Hepatocyte (in vitro differentiated cells): Measurements from ENCODE around the gene PAK5. TPM values are rescaled to one million over a fixed set of nuclear protein-coding genes. Genes with fewer than 3 reads are reported as not detected.

Experiments used
- DNase-seq: peaks from one replicate; pipeline ENCODE4 v3.0.0-alpha.2; 2016; ENCODE audit warnings: low spot score
- H2AFZ ChIP-seq: fragments of 200-600 bp; sonication (generic); 2 replicates; pipeline ENCODE4 v1.6.0; 2016; ENCODE audit warnings: antibody characterized with exemption, mild to moderate bottlenecking
- H3K27ac ChIP-seq: fragments of 200-600 bp; sonication (generic); 2 replicates; pipeline ENCODE4 v1.5.1; 2016; ENCODE audit warnings: mild to moderate bottlenecking
- H3K27me3 ChIP-seq: fragments of 200-600 bp; sonication (generic); 2 replicates; pipeline ENCODE4 v1.6.1; 2016
- H3K36me3 ChIP-seq: fragments of 200-600 bp; sonication (generic); replicated peaks from 2 replicates; pipeline ENCODE4 v1.5.1; 2016; ENCODE audit warnings: low read depth; ENCODE audit not compliant: insufficient read depth
- H3K4me1 ChIP-seq: fragments of 200-600 bp; sonication (generic); 2 replicates; pipeline ENCODE4 v1.5.1; 2016; ENCODE audit warnings: mild to moderate bottlenecking, moderate library complexity; ENCODE audit not compliant: insufficient read depth
- H3K4me2 ChIP-seq: fragments of 200-600 bp; sonication (generic); 2 replicates; pipeline ENCODE4 v1.6.0; 2016
- H3K4me3 ChIP-seq: fragments of 200-600 bp; sonication (generic); 2 replicates; pipeline ENCODE4 v1.5.1; 2016; ENCODE audit warnings: mild to moderate bottlenecking
- H3K79me2 ChIP-seq: fragments of 200-600 bp; sonication (generic); 2 replicates; pipeline ENCODE4 v1.6.0; 2017; ENCODE audit warnings: mild to moderate bottlenecking
- H3K9me2 ChIP-seq: fragments of 200-600 bp; sonication (generic); replicated peaks from 2 replicates; pipeline ENCODE4 v1.6.0; 2017; ENCODE audit warnings: mild to moderate bottlenecking; ENCODE audit not compliant: insufficient read depth
- H3K9me3 ChIP-seq: fragments of 200-600 bp; sonication (generic); 2 replicates; pipeline ENCODE4 v1.5.1; 2016; ENCODE audit warnings: low read depth, mild to moderate bottlenecking
- H4K20me1 ChIP-seq: fragments of 200-600 bp; sonication (generic); 2 replicates; pipeline ENCODE4 v1.6.0; 2016; ENCODE audit warnings: mild to moderate bottlenecking; ENCODE audit not compliant: insufficient read depth, poor library complexity, severe bottlenecking
- EZH2 ChIP-seq: fragments of 200-600 bp; sonication (generic); IDR thresholded peaks from 2 replicates; pipeline ENCODE4 v1.6.1; 2016; ENCODE audit warnings: antibody characterized with exemption, mild to moderate bottlenecking, borderline replicate concordance
- EZH2phosphoT487 ChIP-seq: fragments of 200-600 bp; sonication (generic); IDR thresholded peaks from one replicate; pipeline ENCODE4 v1.6.1; 2018; ENCODE audit warnings: antibody characterized with exemption, mild to moderate bottlenecking, low read depth, moderate library complexity; ENCODE audit not compliant: unreplicated experiment, severe bottlenecking
- WGBS: methylation state at CpG from one replicate; pipeline ENCODE4 v1.1.6; 2016; ENCODE audit warnings: low lambda C conversion rate; ENCODE audit errors: missing lambda C conversion rate; 5-methylcytosine and 5-hydroxymethylcytosine counted together
- polyA plus RNA-seq: library from polyadenylated mRNA; unstranded; fragments of >200 nt; fragmentation: Nextera tagmentation; extraction: Ambion mirVana; gene quantifications from 2 replicates; pipeline ENCODE4 v1.2.1, GENCODE V29; 2016
- total RNA-seq: library from RNA; depleted of rRNA; stranded (reverse); fragments of >200 nt; gene quantifications from 2 replicates; pipeline ENCODE4 v1.2.3, GENCODE V29; 2014
- TF ChIP-seq, protein P1 (sequence below): fragments of 200-600 bp; sonication (generic); IDR thresholded peaks from 2 replicates; pipeline ENCODE4 v1.5.1; 2016; ENCODE audit warnings: antibody characterized with exemption, mild to moderate bottlenecking; ENCODE audit not compliant: poor library complexity

The PAK5 gene
- total and polyA plus RNA-seq, 2 experiments from 2014 or later, result 0.56 to 0.97 TPM

DNA sequence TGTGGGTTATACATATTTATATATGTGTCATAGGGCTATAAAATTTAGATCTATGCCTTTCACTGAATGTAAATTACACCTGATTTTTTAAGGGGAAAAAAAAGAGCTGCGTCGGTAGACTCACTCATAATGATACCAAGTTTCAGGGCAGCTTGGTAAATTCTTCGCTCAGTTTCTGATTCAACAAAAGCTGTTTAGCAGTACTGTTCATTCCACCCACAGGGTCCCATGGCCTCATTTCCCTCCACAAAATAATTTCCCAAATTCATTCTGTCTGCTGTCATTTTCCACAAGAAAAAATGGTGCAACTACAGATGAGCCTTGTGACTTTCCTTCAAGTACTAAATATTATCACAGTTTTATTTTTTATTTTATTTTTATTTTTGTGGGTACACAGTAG, 63.7 kb downstream of the PAK5 start:
- Histone ChIP-seq H3K27me3 (no peaks in the 10 kb centered on the region), H2AFZ (no peak overlapping the region), H3K4me3 (no peak overlapping the region), H3K9me3 (no peaks in the 10 kb centered on the region), H4K20me1 (no peaks in the 10 kb centered on the region), H3K4me1 (no peaks in the 10 kb centered on the region), H3K79me2 (no peaks in the 10 kb centered on the region), H3K36me3 (no peaks in the 10 kb centered on the region), H3K27ac (no peak overlapping the region), H3K4me2 (no peak overlapping the region), H3K9me2 (no peaks in the 10 kb centered on the region)
- DNase-seq, result no peak
- WGBS, result 97% methylated on average over 3 of the region's 3 CpGs
- TF ChIP-seq EZH2, result no peak
- TF ChIP-seq EZH2phosphoT487, result no peak
- TF ChIP-seq, protein P1, sequence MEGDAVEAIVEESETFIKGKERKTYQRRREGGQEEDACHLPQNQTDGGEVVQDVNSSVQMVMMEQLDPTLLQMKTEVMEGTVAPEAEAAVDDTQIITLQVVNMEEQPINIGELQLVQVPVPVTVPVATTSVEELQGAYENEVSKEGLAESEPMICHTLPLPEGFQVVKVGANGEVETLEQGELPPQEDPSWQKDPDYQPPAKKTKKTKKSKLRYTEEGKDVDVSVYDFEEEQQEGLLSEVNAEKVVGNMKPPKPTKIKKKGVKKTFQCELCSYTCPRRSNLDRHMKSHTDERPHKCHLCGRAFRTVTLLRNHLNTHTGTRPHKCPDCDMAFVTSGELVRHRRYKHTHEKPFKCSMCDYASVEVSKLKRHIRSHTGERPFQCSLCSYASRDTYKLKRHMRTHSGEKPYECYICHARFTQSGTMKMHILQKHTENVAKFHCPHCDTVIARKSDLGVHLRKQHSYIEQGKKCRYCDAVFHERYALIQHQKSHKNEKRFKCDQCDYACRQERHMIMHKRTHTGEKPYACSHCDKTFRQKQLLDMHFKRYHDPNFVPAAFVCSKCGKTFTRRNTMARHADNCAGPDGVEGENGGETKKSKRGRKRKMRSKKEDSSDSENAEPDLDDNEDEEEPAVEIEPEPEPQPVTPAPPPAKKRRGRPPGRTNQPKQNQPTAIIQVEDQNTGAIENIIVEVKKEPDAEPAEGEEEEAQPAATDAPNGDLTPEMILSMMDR, result no peak

- H3K79me2 ChIP-seq, result no peaks in the 10 kb centered on the region
- no peaks in the 10 kb centered on the region for H4K20me1 ChIP-seq
- no peak overlapping the region for H3K27ac ChIP-seq
- H2AFZ ChIP-seq, result no peak overlapping the region
- no peaks in the 10 kb centered on the region for H3K9me2 ChIP-seq
- TF ChIP-seq, protein P1, result no peak
- TF ChIP-seq EZH2 (no peak), EZH2phosphoT487 (no peak)
- no peak overlapping the region for H3K4me3 ChIP-seq
- no peaks in the 10 kb centered on the region for H3K4me1 ChIP-seq
- no peaks in the 10 kb centered on the region for H3K27me3 ChIP-seq
- H3K36me3 ChIP-seq, result no peaks in the 10 kb centered on the region
- DNase-seq, result no peak
- no peaks in the 10 kb centered on the region for H3K9me3 ChIP-seq
- H3K4me2 ChIP-seq, result no peak overlapping the region
- 91% methylated on average over 6 of the region's 6 CpGs for WGBS
These were observed 68.9 kb downstream of the PAK5 start for GRCh38 chr20:9769954-9770353.

GRCh38 chr20:9761476-9761875, 77.4 kb downstream of the PAK5 start:
- Histone ChIP-seq H4K20me1 (no peaks in the 10 kb centered on the region), H3K9me2 (no peaks in the 10 kb centered on the region), H2AFZ (no peak overlapping the region), H3K9me3 (no peaks in the 10 kb centered on the region), H3K27ac (no peak overlapping the region), H3K4me2 (no peak overlapping the region), H3K36me3 (no peaks in the 10 kb centered on the region), H3K79me2 (no peaks in the 10 kb centered on the region), H3K4me1 (no peaks in the 10 kb centered on the region), H3K27me3 (no peaks in the 10 kb centered on the region), H3K4me3 (no peak overlapping the region)
- WGBS, result 82% methylated on average over 1 of the region's 1 CpG
- DNase-seq, result no peak
- TF ChIP-seq, protein P1, result no peak
- TF ChIP-seq EZH2 (no peak), EZH2phosphoT487 (no peak)

DNA sequence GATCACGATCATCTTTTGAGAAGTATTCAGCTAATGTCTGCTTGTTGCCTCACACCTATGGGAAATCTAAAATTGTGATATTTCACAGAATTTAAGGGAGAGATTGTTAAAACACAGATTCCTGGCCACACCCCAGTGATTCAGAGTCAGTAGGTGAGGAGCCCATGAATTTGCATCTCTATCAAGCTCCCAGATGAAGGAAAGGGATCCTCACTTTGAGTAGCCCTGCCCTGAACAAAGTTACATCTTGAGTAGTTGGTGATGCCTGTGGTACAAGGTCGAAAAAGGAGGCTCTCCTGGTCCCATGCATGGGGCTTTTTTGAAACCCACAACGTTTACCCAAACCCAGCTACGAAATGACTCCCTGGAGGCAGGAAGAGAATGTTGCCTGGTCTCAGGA, 79.5 kb downstream of the PAK5 start:
- Histone ChIP-seq H2AFZ (no peak overlapping the region), H3K4me2 (no peak overlapping the region), H3K9me2 (no peaks in the 10 kb centered on the region), H3K9me3 (no peaks in the 10 kb centered on the region), H4K20me1 (no peaks in the 10 kb centered on the region), H3K27me3 (no peaks in the 10 kb centered on the region), H3K4me3 (no peak overlapping the region), H3K36me3 (no peaks in the 10 kb centered on the region), H3K27ac (no peak overlapping the region), H3K4me1 (no peaks in the 10 kb centered on the region), H3K79me2 (no peaks in the 10 kb centered on the region)
- TF ChIP-seq, protein P1, result no peak
- no peak for TF ChIP-seq EZH2
- no peak for TF ChIP-seq EZH2phosphoT487
- WGBS, result 67% methylated on average over 4 of the region's 4 CpGs
- DNase-seq, result no peak
